ENCODE results near the gene LUC7L3. TPM values are rescaled to one million over a fixed set of nuclear protein-coding genes. Genes with fewer than 3 reads are reported as not detected.

The LUC7L3 gene
- total RNA-seq, 8 experiments from 2014 or later = 118 to 263 (median 161) TPM

GRCh38 chr17:50688245-50688644 lies 31.2 kb upstream of the LUC7L3 start:
- in situ Hi-C loops (cut with MboI; ENCODE audit: low pct_unique_long_range_greater_than_20kb in 2 of 9, low sequenced_read_pairs in 9 of 9, unreplicated experiment in 9 of 9) = loop anchor here in 1 of 9 experiments (10.0 kb wide), 1 partner anchor 143 kb away; the partner anchor contains the start of gene SPATA20
- WGBS, 10 experiments = 89 to 100% (median 94%) methylated on average over 1 to 3 of the region's 3 CpGs; no CpG with 5 or more reads in 5 of the 10 experiments
- Histone ChIP-seq H3K4me3 (no peak overlapping the region), H3K27ac (no peak overlapping the region), H3K4me1 (replicated peaks in 1 of 2) (peaks cover 43 to 48% of the 10 kb centered on the region in 2 donors)
- ATAC-seq (replicated peaks in 6 of 8) = no peak

GRCh38 chr17:50689251-50689650 lies 30.2 kb upstream of the LUC7L3 start:
- ATAC-seq (replicated peaks in 6 of 8) = peak in 7 of 8 experiments; percentile 13 to 55 (median 39)

GRCh38 chr17:50689956-50690886 lies 29.2 kb upstream of the LUC7L3 start:
- ATAC-seq (replicated peaks in 6 of 8) = peak in 5 of 8 experiments; percentile 79 to 89 (median 86)
- H3K4me1 ChIP-seq (replicated peaks in 1 of 2) = peaks cover 44 to 49% of the 10 kb centered on the region in 2 donors
- H3K27ac ChIP-seq = peak overlapping the region; percentile 78 to 87
- in situ Hi-C loops (cut with MboI; ENCODE audit: low pct_unique_long_range_greater_than_20kb in 2 of 9, low sequenced_read_pairs in 9 of 9, unreplicated experiment in 9 of 9) = loop anchor here in 3 of 9 experiments (10.0 kb wide), 2 partner anchors 65 to 145 kb away; partner anchors contain the start of gene SPATA20 (in 3 of the 3)
- H3K4me3 ChIP-seq = no peak overlapping the region
- WGBS, 10 experiments = 10 to 100% (median 43%) methylated on average over 1 to 6 of the region's 19 CpGs; no CpG with 5 or more reads in 6 of the 10 experiments

More at GRCh38 chr17:50689251-50689650, 30.2 kb upstream of the LUC7L3 start:
- WGBS, 10 experiments = 20 to 100% (median 50%) methylated on average over 1 to 4 of the region's 4 CpGs; no CpG with 5 or more reads in 3 of the 10 experiments
- H3K4me3 ChIP-seq = no peak overlapping the region
- H3K4me1 ChIP-seq (replicated peaks in 1 of 2) = peaks cover 44 to 49% of the 10 kb centered on the region in 2 donors
- in situ Hi-C loops (cut with MboI; ENCODE audit: low pct_unique_long_range_greater_than_20kb in 2 of 9, low sequenced_read_pairs in 9 of 9, unreplicated experiment in 9 of 9) = loop anchor here in 1 of 9 experiments (10.0 kb wide), 1 partner anchor 144 kb away; the partner anchor contains the start of gene SPATA20
- peak overlapping the region; percentile 78 to 87 for H3K27ac ChIP-seq

GRCh38 chr17:50690887-50691549 lies 28.4 kb upstream of the LUC7L3 start:
- H3K27ac ChIP-seq = peak overlapping the region; percentile 78 to 87
- ATAC-seq (replicated peaks in 6 of 8) = no peak
- 56 to 81% (median 66%) methylated on average over 2 to 6 of the region's 9 CpGs; no CpG with 5 or more reads in 1 of the 10 experiments for WGBS, 10 experiments
- peaks cover 44 to 49% of the 10 kb centered on the region in 2 donors for H3K4me1 ChIP-seq (replicated peaks in 1 of 2)
- no peak overlapping the region for H3K4me3 ChIP-seq
- in situ Hi-C loops (cut with MboI; ENCODE audit: low pct_unique_long_range_greater_than_20kb in 2 of 9, low sequenced_read_pairs in 9 of 9, unreplicated experiment in 9 of 9) = loop anchor here in 3 of 9 experiments (10.0 kb wide), 2 partner anchors 66 to 146 kb away; partner anchors contain the start of gene SPATA20 (in 2 of the 3)

GRCh38 chr17:50691550-50692447 lies 27.6 kb upstream of the LUC7L3 start:
- Histone ChIP-seq H3K4me3 (no peak overlapping the region), H3K27ac (peak overlapping the region; percentile 40 to 68), H3K4me1 (replicated peaks in 1 of 2) (peaks cover 44 to 49% of the 10 kb centered on the region in 2 donors)
- 27 to 82% (median 64%) methylated on average over 1 to 6 of the region's 6 CpGs; no CpG with 5 or more reads in 4 of the 10 experiments for WGBS, 10 experiments
- no peak for ATAC-seq (replicated peaks in 6 of 8)
- in situ Hi-C loops (cut with MboI; ENCODE audit: low pct_unique_long_range_greater_than_20kb in 2 of 9, low sequenced_read_pairs in 9 of 9, unreplicated experiment in 9 of 9) = loop anchor here in 3 of 9 experiments (10.0 kb wide), 2 partner anchors 67 to 147 kb away; partner anchors contain the start of gene SPATA20 (in 2 of the 3)

GRCh38 chr17:50692448-50693035 lies 26.9 kb upstream of the LUC7L3 start:
- in situ Hi-C loops (cut with MboI; ENCODE audit: low pct_unique_long_range_greater_than_20kb in 2 of 9, low sequenced_read_pairs in 9 of 9, unreplicated experiment in 9 of 9) = loop anchor here in 3 of 9 experiments (10.0 kb wide), 2 partner anchors 68 to 148 kb away; partner anchors contain the start of gene SPATA20 (in 2 of the 3)
- WGBS, 10 experiments = 0 to 93% (median 77%) methylated on average over 1 to 6 of the region's 6 CpGs; no CpG with 5 or more reads in 1 of the 10 experiments
- Histone ChIP-seq H3K4me3 (no peak overlapping the region), H3K4me1 (replicated peaks in 1 of 2) (peaks cover 44 to 49% of the 10 kb centered on the region in 2 donors), H3K27ac (peak overlapping the region; percentile 40 to 68)
- peak in 2 of 8 experiments; percentile 11 to 19 for ATAC-seq (replicated peaks in 6 of 8)

GRCh38 chr17:50693036-50693682 lies 26.2 kb upstream of the LUC7L3 start:
- Histone ChIP-seq H3K4me3 (no peak overlapping the region), H3K27ac (peak overlapping the region; percentile 40 to 68), H3K4me1 (replicated peaks in 1 of 2) (peaks cover 44 to 49% of the 10 kb centered on the region in 2 donors)
- in situ Hi-C loops (cut with MboI; ENCODE audit: low pct_unique_long_range_greater_than_20kb in 2 of 9, low sequenced_read_pairs in 9 of 9, unreplicated experiment in 9 of 9) = loop anchor here in 3 of 9 experiments (10.0 kb wide), 2 partner anchors 68 to 148 kb away; partner anchors contain the start of gene SPATA20 (in 2 of the 3)
- 15 to 100% (median 84%) methylated on average over 1 to 5 of the region's 5 CpGs for WGBS, 10 experiments
- no peak for ATAC-seq (replicated peaks in 6 of 8)

GRCh38 chr17:50696365-50696879 lies 23.0 kb upstream of the LUC7L3 start:
- no peak for ATAC-seq (replicated peaks in 6 of 8)
- 83 to 100% (median 100%) methylated on average over 1 to 3 of the region's 3 CpGs; no CpG with 5 or more reads in 3 of the 10 experiments for WGBS, 10 experiments
- Histone ChIP-seq H3K27ac (no peak overlapping the region), H3K4me3 (no peak overlapping the region), H3K4me1 (replicated peaks in 1 of 2) (peaks cover 19 to 20% of the 10 kb centered on the region in 2 donors)
- in situ Hi-C loops (cut with MboI; ENCODE audit: low pct_unique_long_range_greater_than_20kb in 2 of 9, low sequenced_read_pairs in 9 of 9, unreplicated experiment in 9 of 9) = loop anchor here in 3 of 9 experiments (10.0 kb wide), 2 partner anchors 72 to 152 kb away; partner anchors contain the start of gene SPATA20 (in 2 of the 3)

- 82 to 100% (median 100%) methylated on average over 1 to 3 of the region's 3 CpGs; no CpG with 5 or more reads in 1 of the 10 experiments for WGBS, 10 experiments
- in situ Hi-C loops (cut with MboI; ENCODE audit: low pct_unique_long_range_greater_than_20kb in 2 of 9, low sequenced_read_pairs in 9 of 9, unreplicated experiment in 9 of 9) = loop anchor here in 3 of 9 experiments (10.0 kb wide), 2 partner anchors 72 to 152 kb away; partner anchors contain the start of gene SPATA20 (in 2 of the 3)
- ATAC-seq (replicated peaks in 6 of 8) = no peak
- peaks cover 12 to 13% of the 10 kb centered on the region in 2 donors for H3K4me1 ChIP-seq (replicated peaks in 1 of 2)
- H3K27ac ChIP-seq = no peak overlapping the region
- no peak overlapping the region for H3K4me3 ChIP-seq
Observed at GRCh38 chr17:50697062-50697461, 22.3 kb upstream of the LUC7L3 start.

GRCh38 chr17:50697663-50698272 lies 21.6 kb upstream of the LUC7L3 start:
- WGBS, 10 experiments = 0 to 83% (median 69%) methylated on average over 1 to 3 of the region's 3 CpGs; no CpG with 5 or more reads in 3 of the 10 experiments

More at GRCh38 chr17:50697663-50698272, 21.6 kb upstream of the LUC7L3 start:
- Histone ChIP-seq H3K27ac (no peak overlapping the region), H3K4me1 (replicated peaks in 1 of 2) (peaks cover 5 to 6% of the 10 kb centered on the region in 2 donors), H3K4me3 (no peak overlapping the region)
- in situ Hi-C loops (cut with MboI; ENCODE audit: low pct_unique_long_range_greater_than_20kb in 2 of 9, low sequenced_read_pairs in 9 of 9, unreplicated experiment in 9 of 9) = loop anchor here in 3 of 9 experiments (10.0 kb wide), 2 partner anchors 73 to 153 kb away; partner anchors contain the start of gene SPATA20 (in 2 of the 3)
- no peak for ATAC-seq (replicated peaks in 6 of 8)

Data from motor neuron (in vitro differentiated cells).